Measurements from ENCODE around the gene CACFD1.

DNA sequence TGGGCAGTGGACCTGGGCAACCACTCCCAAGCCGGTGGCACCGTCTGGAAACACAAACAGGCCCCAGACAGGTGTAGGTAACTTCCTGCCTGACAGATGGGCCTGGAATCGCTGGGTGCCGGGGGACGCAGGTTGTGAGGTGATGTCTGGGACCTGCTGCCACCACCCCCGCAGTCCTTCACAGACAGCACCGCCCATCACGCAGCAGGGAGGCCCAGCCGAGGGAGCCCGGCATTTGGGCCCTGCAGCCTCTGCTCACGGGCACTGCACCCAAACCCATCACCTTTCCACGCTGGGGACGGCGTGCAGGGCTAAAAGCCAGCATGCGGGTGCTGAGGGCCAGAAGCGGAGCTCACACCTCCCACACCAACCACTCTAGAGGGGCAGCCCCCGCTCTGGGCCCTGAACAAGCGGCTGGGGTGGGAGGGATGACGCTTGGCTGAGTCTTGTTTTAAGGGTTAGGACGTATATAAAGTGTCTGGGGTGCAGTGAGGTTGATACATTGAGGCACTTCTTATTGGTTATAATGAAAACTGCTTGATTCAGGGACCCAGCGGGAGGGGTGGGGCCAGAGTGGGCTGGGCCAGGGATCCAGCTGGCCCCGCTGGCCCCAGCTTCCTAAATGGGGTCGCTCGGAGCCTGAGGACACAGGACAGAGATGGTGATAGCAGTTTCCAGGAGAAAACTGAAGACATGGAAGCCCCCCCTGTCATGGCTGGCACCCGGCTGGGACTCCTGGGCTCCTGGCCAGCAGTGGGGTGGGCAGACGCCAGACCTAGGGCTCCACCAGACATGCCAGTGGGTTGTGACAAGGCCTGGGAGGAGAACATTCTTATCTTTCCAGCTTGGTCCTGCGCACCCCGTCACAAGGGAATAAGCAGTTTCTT is 53.7 kb downstream of the CACFD1 start:
- TF ChIP-seq, protein P1, sequence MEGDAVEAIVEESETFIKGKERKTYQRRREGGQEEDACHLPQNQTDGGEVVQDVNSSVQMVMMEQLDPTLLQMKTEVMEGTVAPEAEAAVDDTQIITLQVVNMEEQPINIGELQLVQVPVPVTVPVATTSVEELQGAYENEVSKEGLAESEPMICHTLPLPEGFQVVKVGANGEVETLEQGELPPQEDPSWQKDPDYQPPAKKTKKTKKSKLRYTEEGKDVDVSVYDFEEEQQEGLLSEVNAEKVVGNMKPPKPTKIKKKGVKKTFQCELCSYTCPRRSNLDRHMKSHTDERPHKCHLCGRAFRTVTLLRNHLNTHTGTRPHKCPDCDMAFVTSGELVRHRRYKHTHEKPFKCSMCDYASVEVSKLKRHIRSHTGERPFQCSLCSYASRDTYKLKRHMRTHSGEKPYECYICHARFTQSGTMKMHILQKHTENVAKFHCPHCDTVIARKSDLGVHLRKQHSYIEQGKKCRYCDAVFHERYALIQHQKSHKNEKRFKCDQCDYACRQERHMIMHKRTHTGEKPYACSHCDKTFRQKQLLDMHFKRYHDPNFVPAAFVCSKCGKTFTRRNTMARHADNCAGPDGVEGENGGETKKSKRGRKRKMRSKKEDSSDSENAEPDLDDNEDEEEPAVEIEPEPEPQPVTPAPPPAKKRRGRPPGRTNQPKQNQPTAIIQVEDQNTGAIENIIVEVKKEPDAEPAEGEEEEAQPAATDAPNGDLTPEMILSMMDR (conservative IDR thresholded peaks at IDR 0.05; ENCODE audit: low read depth, low read length) = no peak
- TF ChIP-seq, protein P2, sequence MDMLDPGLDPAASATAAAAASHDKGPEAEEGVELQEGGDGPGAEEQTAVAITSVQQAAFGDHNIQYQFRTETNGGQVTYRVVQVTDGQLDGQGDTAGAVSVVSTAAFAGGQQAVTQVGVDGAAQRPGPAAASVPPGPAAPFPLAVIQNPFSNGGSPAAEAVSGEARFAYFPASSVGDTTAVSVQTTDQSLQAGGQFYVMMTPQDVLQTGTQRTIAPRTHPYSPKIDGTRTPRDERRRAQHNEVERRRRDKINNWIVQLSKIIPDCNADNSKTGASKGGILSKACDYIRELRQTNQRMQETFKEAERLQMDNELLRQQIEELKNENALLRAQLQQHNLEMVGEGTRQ (IDR thresholded peaks at IDR 0.05; ENCODE audit: low read depth, low read length) = no peak
- TF ChIP-seq BHLHE40 (IDR thresholded peaks at IDR 0.05; ENCODE audit: low read depth, low read length) (no peak), MXI1 (IDR thresholded peaks at IDR 0.05; ENCODE audit: borderline replicate concordance, low read depth, low read length) (no peak), RAD21 (IDR thresholded peaks at IDR 0.05; ENCODE audit: low read length) (no peak), POLR2A (IDR thresholded peaks at IDR 0.05; ENCODE audit: low read depth, low read length) (no peak), NFE2L2 (IDR thresholded peaks at IDR 0.05; ENCODE audit: low read depth, low read length) (no peak), SMC3 (IDR thresholded peaks at IDR 0.05; ENCODE audit: low read depth, low read length) (no peak), CEBPB (IDR thresholded peaks at IDR 0.05; ENCODE audit: low read depth, low read length) (no peak), CHD1 (IDR thresholded peaks at IDR 0.05; ENCODE audit: low read depth, low read length) (no peak), RFX5 (IDR thresholded peaks at IDR 0.05; ENCODE audit: low read depth, low read length) (no peak), MAFK (IDR thresholded peaks at IDR 0.05; ENCODE audit: low read depth, low read length) (no peak), RCOR1 (IDR thresholded peaks at IDR 0.05; ENCODE audit: insufficient replicate concordance, low read length) (no peak), FOS (IDR thresholded peaks at IDR 0.05; ENCODE audit: low read depth, low read length) (no peak)

Data from IMR-90 (cell line).